NCI-H526 treated with DMSO at 0.1 percent for 48 hours (cell line): ENCODE measurements around the gene CD58.

Experiments used
- DNase-seq: peaks from one replicate; lab custom pipeline; 2025; lab: John Stamatoyannopoulos, UW

The CD58 gene

GRCh38 chr1:116493036-116493435 is 77.8 kb downstream of the CD58 start:
- no peak for DNase-seq

GRCh38 chr1:116492358-116492811 is 78.4 kb downstream of the CD58 start:
- DNase-seq, result no peak

- no peak for DNase-seq
These were observed 79.0 kb downstream of the CD58 start for GRCh38 chr1:116491700-116492357.

GRCh38 chr1:116490588-116490987 is 80.2 kb downstream of the CD58 start:
- DNase-seq, result no peak

GRCh38 chr1:116489231-116489697 is 81.6 kb downstream of the CD58 start:
- DNase-seq, result peak; percentile 63

GRCh38 chr1:116488071-116488470 is 82.8 kb downstream of the CD58 start:
- no peak for DNase-seq

- no peak for DNase-seq
These were observed 83.2 kb downstream of the CD58 start for GRCh38 chr1:116487583-116487982.

- no peak for DNase-seq
These were observed 83.8 kb downstream of the CD58 start for GRCh38 chr1:116487031-116487430.

GRCh38 chr1:116486424-116486823 is 84.4 kb downstream of the CD58 start:
- no peak for DNase-seq

GRCh38 chr1:116485976-116486375 is 84.8 kb downstream of the CD58 start:
- no peak for DNase-seq

- peak; percentile 86 for DNase-seq
These were observed 85.6 kb downstream of the CD58 start for GRCh38 chr1:116485071-116485735.

GRCh38 chr1:116483481-116484309 is 87.1 kb downstream of the CD58 start:
- no peak for DNase-seq

- DNase-seq, result no peak
These were observed 88.3 kb downstream of the CD58 start for GRCh38 chr1:116482490-116482889.

GRCh38 chr1:116481934-116482333 is 88.9 kb downstream of the CD58 start:
- DNase-seq, result no peak

GRCh38 chr1:116478621-116479020 is 92.2 kb downstream of the CD58 start:
- DNase-seq, result peak; percentile 65

- DNase-seq, result no peak
These were observed 93.4 kb downstream of the CD58 start for GRCh38 chr1:116477429-116477828.

- no peak for DNase-seq
These were observed 94.5 kb downstream of the CD58 start for GRCh38 chr1:116476321-116476720.

GRCh38 chr1:116475850-116476218 is 95.0 kb downstream of the CD58 start:
- DNase-seq, result no peak

- no peak for DNase-seq
These were observed 95.6 kb downstream of the CD58 start for GRCh38 chr1:116474921-116475849.

- no peak for DNase-seq
These were observed 98.3 kb downstream of the CD58 start for GRCh38 chr1:116472431-116472961.

- DNase-seq, result no peak
These were observed 99.6 kb downstream of the CD58 start for GRCh38 chr1:116471241-116471640.
